ENCODE measurements around the gene PADI3.

DNA sequence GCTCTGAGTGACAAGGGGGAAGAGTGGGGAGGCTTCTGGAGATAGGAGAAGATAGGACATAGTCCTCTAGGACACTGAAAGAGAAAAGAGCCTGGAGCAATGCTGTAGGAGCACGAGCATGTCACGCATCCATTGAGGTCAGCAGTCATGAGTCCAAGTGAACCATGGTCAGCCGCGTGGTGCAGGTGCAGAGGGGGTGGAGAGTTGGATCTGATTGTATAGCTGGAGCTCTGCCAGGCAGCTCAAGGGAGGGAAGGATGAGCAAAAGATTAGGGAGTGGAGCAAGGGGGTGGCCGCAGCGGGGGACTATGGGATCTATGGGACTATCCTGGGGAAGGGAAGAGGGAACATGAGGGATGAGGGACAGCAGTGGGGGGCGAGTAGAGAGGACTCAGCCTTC, 30.0 kb upstream of the PADI3 start:
- no peak for TF ChIP-seq RFX5 (IDR thresholded peaks at IDR 0.05; ENCODE audit: low read length)
- no peak for TF ChIP-seq GATA2 (CRISPR knock-in tag; IDR thresholded peaks at IDR 0.05)
- TF ChIP-seq, protein P1, sequence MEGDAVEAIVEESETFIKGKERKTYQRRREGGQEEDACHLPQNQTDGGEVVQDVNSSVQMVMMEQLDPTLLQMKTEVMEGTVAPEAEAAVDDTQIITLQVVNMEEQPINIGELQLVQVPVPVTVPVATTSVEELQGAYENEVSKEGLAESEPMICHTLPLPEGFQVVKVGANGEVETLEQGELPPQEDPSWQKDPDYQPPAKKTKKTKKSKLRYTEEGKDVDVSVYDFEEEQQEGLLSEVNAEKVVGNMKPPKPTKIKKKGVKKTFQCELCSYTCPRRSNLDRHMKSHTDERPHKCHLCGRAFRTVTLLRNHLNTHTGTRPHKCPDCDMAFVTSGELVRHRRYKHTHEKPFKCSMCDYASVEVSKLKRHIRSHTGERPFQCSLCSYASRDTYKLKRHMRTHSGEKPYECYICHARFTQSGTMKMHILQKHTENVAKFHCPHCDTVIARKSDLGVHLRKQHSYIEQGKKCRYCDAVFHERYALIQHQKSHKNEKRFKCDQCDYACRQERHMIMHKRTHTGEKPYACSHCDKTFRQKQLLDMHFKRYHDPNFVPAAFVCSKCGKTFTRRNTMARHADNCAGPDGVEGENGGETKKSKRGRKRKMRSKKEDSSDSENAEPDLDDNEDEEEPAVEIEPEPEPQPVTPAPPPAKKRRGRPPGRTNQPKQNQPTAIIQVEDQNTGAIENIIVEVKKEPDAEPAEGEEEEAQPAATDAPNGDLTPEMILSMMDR (IDR thresholded peaks at IDR 0.05) = no peak
- TF ChIP-seq EZH2phosphoT487 (IDR thresholded peaks at IDR 0.05; ENCODE audit: borderline replicate concordance, low read depth) = no peak
